ENCODE measurements around the gene TMEM107. TPM values are rescaled to one million over a fixed set of nuclear protein-coding genes. Genes with fewer than 3 reads are reported as not detected.

The TMEM107 gene
- total RNA-seq, 1 donor from 2014 or later, result 1.6 TPM

DNA sequence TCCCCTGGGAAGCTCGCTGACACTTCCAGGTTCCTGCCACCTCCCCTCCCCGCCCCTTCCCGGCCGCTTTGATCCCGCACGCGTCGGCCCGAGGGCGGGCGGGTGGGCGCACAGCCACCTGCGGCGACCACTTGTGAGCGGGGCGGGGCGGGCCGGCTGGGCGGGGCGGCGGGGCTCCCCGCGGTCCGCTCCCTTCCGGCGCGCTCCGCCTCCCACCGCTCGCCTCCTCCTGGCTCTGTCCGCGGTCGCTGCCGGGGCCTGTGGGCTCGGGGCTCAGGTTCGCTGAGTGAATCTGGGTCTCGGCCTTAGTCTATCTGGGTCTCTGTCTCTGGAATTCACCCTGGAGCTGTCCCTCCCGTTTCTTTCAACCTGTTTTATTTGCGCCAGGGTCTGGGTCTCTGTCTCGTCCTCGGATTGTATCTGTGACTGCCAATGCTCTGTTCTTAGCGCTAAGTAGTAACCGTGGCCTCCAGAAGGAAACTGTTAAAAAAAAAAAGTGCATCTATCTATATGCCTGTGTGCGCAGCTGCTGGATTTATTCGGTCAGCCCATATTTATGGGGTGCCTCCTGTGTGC is 49.6 kb downstream of the TMEM107 start:
- Histone ChIP-seq H3K36me3 (no peaks in the 10 kb centered on the region), H3K4me3 (peak overlapping the region; percentile 61 to 65), H3K27me3 (no peaks in the 10 kb centered on the region), H3K9me3 (no peaks in the 10 kb centered on the region), H3K27ac (peak overlapping the region in 1 of 2 donors; percentile 24), H3K4me1 (peaks cover 18 to 41% of the 10 kb centered on the region in 2 donors)
- DNase-seq (ENCODE audit: low spot score in 2 of 2), result no peak
- no peak for TF ChIP-seq CTCF (IDR thresholded peaks at IDR 0.05)
- intact Hi-C loops (cut with DNase I), result no loop called here

DNA sequence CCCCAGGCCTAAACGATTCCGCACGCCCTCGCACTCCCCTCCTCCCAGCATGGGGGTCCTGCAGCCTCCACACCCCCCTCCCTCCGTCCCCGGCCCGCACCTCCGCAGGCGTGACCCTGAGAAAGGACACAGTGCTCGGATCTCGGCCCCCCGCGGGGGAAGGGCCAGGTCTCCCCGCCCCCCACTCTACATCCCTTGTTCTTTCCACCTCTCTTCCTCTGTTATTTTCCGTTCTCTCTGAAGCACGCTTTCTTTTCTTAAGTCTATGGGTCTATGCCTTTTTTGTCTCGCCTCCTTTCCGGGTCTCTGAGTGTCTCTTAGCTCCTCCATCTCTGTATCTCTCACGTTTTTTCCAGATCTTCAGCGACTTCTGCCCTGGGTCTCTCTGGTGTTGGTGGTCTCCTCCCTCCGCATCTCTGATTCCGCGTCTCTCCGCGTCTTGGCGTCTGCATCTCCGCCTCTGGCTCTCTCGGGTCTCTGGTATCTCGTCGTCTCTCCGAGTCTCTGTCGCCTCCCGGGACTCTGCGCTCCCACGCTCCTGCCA is 50.2 kb downstream of the TMEM107 start:
- TF ChIP-seq CTCF (IDR thresholded peaks at IDR 0.05), result no peak
- intact Hi-C loops (cut with DNase I), result no loop called here
- Histone ChIP-seq H3K27ac (peak overlapping the region in 1 of 2 donors; percentile 24), H3K9me3 (no peaks in the 10 kb centered on the region), H3K4me1 (peaks cover 23 to 47% of the 10 kb centered on the region in 2 donors), H3K27me3 (no peaks in the 10 kb centered on the region), H3K4me3 (peak overlapping the region; percentile 61 to 65), H3K36me3 (no peaks in the 10 kb centered on the region)
- no peak for DNase-seq (ENCODE audit: low spot score in 2 of 2)

- Histone ChIP-seq H3K9me3 (no peaks in the 10 kb centered on the region), H3K27ac (no peak overlapping the region), H3K36me3 (no peaks in the 10 kb centered on the region), H3K4me3 (peak overlapping the region; percentile 61 to 65), H3K4me1 (peaks cover 24 to 49% of the 10 kb centered on the region in 2 donors), H3K27me3 (no peaks in the 10 kb centered on the region)
- DNase-seq (ENCODE audit: low spot score in 2 of 2), result peak in 1 of 2 donors; percentile 91
- TF ChIP-seq CTCF (IDR thresholded peaks at IDR 0.05), result no peak
- intact Hi-C loops (cut with DNase I), result no loop called here
Measured at GRCh38 chr17:8125154-8125946, 50.8 kb downstream of the TMEM107 start.

DNA sequence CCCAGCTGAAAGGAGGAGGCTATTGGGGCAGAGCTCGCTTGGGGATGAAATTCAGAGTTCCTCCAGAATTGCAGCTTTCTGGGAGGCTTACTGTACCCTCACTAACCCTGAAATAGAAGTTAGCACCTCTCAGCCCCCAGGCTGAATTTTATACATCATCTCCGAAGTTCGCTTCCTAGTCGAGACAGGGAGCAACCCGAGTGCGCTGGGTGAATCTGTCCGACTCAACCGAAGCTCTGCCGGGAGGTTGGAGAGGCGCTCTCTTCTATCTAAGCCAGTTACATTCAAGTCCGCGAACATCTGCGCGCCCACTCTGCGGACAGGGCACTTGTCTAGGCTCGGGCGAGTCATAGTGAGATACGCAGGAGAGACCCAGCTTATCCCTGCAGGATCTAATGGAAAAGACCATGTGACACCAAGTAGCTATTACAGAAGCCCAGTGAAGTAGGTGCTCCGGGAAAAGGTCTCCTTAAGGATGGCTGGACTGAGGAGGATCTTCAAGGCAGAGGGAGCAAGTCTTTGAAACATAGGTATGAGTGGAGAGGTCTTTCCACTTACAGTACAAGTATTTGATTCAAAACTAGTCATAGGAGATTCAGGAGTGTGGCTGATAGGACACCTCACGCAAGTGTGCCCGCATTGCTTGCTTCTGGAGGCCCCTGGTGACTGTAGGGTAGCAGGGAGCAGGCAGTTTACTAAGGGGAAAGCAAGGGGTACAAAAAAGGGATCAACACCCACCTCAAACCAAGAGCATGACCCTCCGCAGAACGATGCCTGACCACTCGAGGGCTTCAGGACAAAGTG is 51.6 kb downstream of the TMEM107 start:
- H3K4me1 ChIP-seq, result peaks cover 24 to 49% of the 10 kb centered on the region in 2 donors
- H3K27ac ChIP-seq, result no peak overlapping the region
- H3K27me3 ChIP-seq, result no peaks in the 10 kb centered on the region
- TF ChIP-seq CTCF (IDR thresholded peaks at IDR 0.05), result no peak
- no peaks in the 10 kb centered on the region for H3K36me3 ChIP-seq
- H3K4me3 ChIP-seq, result peak overlapping the region; percentile 57 to 65
- intact Hi-C loops (cut with DNase I), result loop anchor here (1.0 kb wide), 1 partner anchor 14 kb away; no protein-coding TSS in a partner anchor
- no peaks in the 10 kb centered on the region for H3K9me3 ChIP-seq
- no peak for DNase-seq (ENCODE audit: low spot score in 2 of 2)

- H3K4me3 ChIP-seq, result peak within 1 kb of the TSS; percentile 57 to 65
- H3K27me3 ChIP-seq, result no peaks in the 10 kb centered on the region
- DNase-seq (ENCODE audit: low spot score in 2 of 2), result no peak
- no peaks in the 10 kb centered on the region for H3K36me3 ChIP-seq
- peak within 1 kb of the TSS in 1 of 2 donors; percentile 24 for H3K27ac ChIP-seq
- peaks cover 24 to 49% of the 10 kb centered on the region in 2 donors for H3K4me1 ChIP-seq
- intact Hi-C loops (cut with DNase I), result loop anchor here (1.0 kb wide), 1 partner anchor 14 kb away; no protein-coding TSS in a partner anchor
- no peaks in the 10 kb centered on the region for H3K9me3 ChIP-seq
- no peak for TF ChIP-seq CTCF (IDR thresholded peaks at IDR 0.05)
Measured at GRCh38 chr17:8123695-8124349, 52.4 kb downstream of the TMEM107 start, which contains the start of gene HES7. TSS of gene HES7 (minus strand) at chr17:8124106. CDS start at chr17:8124084, 22 bp downstream.

Data from ascending aorta (tissue), 2 donors.